K562 (cell line): ENCODE measurements around the gene ZNF891. TPM values are rescaled to one million over a fixed set of nuclear protein-coding genes. Genes with fewer than 3 reads are reported as not detected.
A peak's percentile ranks its signal among the peaks of the same experiment; 100 is the strongest.

Experiments used
- CBX8 ChIP-seq: fragments of 200-600 bp; sonication (generic); IDR thresholded peaks from 2 replicates; pipeline ENCODE4 v1.6.1; 2012; ENCODE audit warnings: borderline replicate concordance, mixed run types, low read depth, mild to moderate bottlenecking, moderate library complexity, mixed read lengths, low read length, control low read depth, inconsistent platforms; ENCODE audit not compliant: poor library complexity, severe bottlenecking; ENCODE audit errors: extremely low read depth
- CREB5 ChIP-seq: fragments of 250-450 bp; sonication (Bioruptor Pico); IDR thresholded peaks from 2 replicates; pipeline ENCODE4 v1.5.0; 2020; ENCODE audit warnings: mild to moderate bottlenecking
- FOXA1 ChIP-seq: fragments of 450-650 bp; IDR thresholded peaks from 2 replicates; pipeline ENCODE4 v1.6.1; 2016; ENCODE audit warnings: mild to moderate bottlenecking, borderline replicate concordance
- FOXA3 ChIP-seq, 2 experiments: fragments of 450-650 bp in 1 of 2; sonication (generic) in 1 of 2; formaldehyde crosslinking; IDR thresholded peaks in 1 of 2; conservative IDR thresholded peaks in 1 of 2; 2 replicates each; pipeline versions ENCODE4 v1.4.0 to v1.8.0; 2020 to 2022; ENCODE audit warnings: mild to moderate bottlenecking in 2 of 2, missing genetic modification reagents in 1 of 2
- KDM1A ChIP-seq, 2 experiments: fragments of 450-650 bp; IDR thresholded peaks; 2 replicates each; pipeline ENCODE4 v1.6.1; 2016; ENCODE audit warnings: mild to moderate bottlenecking in 2 of 2
- NFRKB ChIP-seq: fragments of 450-650 bp; IDR thresholded peaks from 2 replicates; pipeline ENCODE4 v1.6.1; 2016; ENCODE audit warnings: low read depth
- NR1H2 ChIP-seq: sonication (generic); formaldehyde crosslinking; IDR thresholded peaks from 2 replicates; pipeline ENCODE4 v1.4.0; 2020; ENCODE audit warnings: mild to moderate bottlenecking, missing genetic modification reagents
- OTX1 ChIP-seq: fragments of 450-650 bp; formaldehyde crosslinking; IDR thresholded peaks from 2 replicates; pipeline ENCODE4 v1.4.0; 2022; ENCODE audit warnings: mild to moderate bottlenecking
- PCBP2 ChIP-seq: fragments of 200-400 bp; formaldehyde crosslinking; IDR thresholded peaks from 2 replicates; pipeline ENCODE4 v1.6.1; 2018; ENCODE audit warnings: low read length, low read depth, mild to moderate bottlenecking, moderate library complexity; ENCODE audit not compliant: poor library complexity, severe bottlenecking
- POLR2A ChIP-seq: fragments of 450-650 bp; conservative IDR thresholded peaks from 2 replicates; pipeline ENCODE4 v1.6.1; 2016
- SRSF1 ChIP-seq: fragments of 200-400 bp; formaldehyde crosslinking; IDR thresholded peaks from 2 replicates; pipeline ENCODE4 v1.6.1; 2017; ENCODE audit warnings: mild to moderate bottlenecking, low read depth, low read length, moderate library complexity
- U2AF2 ChIP-seq: fragments of 200-400 bp; formaldehyde crosslinking; optimal IDR thresholded peaks from 2 replicates; pipeline ENCODE3; 2017; ENCODE audit warnings: low read depth, mild to moderate bottlenecking, low read length
- ZBTB7A ChIP-seq: IDR thresholded peaks from 2 replicates; pipeline ENCODE4 v1.6.1; 2011; ENCODE audit warnings: low read depth, mild to moderate bottlenecking, low read length, moderate library complexity, borderline replicate concordance; ENCODE audit not compliant: control insufficient read depth
- ZFP36 ChIP-seq: fragments of 150-350 bp; IDR thresholded peaks from 2 replicates; pipeline ENCODE4 v1.6.1; 2018; ENCODE audit warnings: low read length, low read depth; ENCODE audit not compliant: partially characterized antibody
- ZHX1 ChIP-seq: fragments of 150-350 bp; conservative IDR thresholded peaks from 2 replicates; pipeline ENCODE4 v1.6.1; 2014; ENCODE audit warnings: low read length
- ZKSCAN1 ChIP-seq: fragments of 150-350 bp; IDR thresholded peaks from 2 replicates; pipeline ENCODE4 v1.6.1; 2016; ENCODE audit warnings: low read depth, low read length
- ZKSCAN3 ChIP-seq: fragments of 250-450 bp; sonication (Bioruptor Pico); IDR thresholded peaks from 2 replicates; pipeline ENCODE4 v1.4.0; 2020
- ZNF3 ChIP-seq: fragments of 250-450 bp; sonication (Bioruptor Pico); IDR thresholded peaks from 2 replicates; pipeline ENCODE4 v1.5.0; 2021; ENCODE audit warnings: mild to moderate bottlenecking, moderate library complexity
- ZNF561 ChIP-seq: fragments of 450-650 bp; formaldehyde crosslinking; conservative IDR thresholded peaks from 2 replicates; pipeline ENCODE4 v1.4.0; 2020; ENCODE audit warnings: mild to moderate bottlenecking, moderate library complexity
- ZNF717 ChIP-seq: fragments of 250-450 bp; sonication (Bioruptor Pico); IDR thresholded peaks from 2 replicates; pipeline ENCODE4 v1.5.0; 2021
- ZSCAN29 ChIP-seq: fragments of 450-650 bp; IDR thresholded peaks from 2 replicates; pipeline ENCODE4 v1.6.1; 2017
- ZSCAN32 ChIP-seq: fragments of 450-650 bp; formaldehyde crosslinking; IDR thresholded peaks from 2 replicates; pipeline ENCODE4 v1.4.0; 2020; ENCODE audit warnings: mild to moderate bottlenecking, moderate library complexity
- polyA plus RNA-seq, 8 experiments: library from polyadenylated mRNA; depleted of rRNA in 4 of 8; stranded (reverse) in 5 of 8; unstranded in 3 of 8; fragments of >200 nt; fragmentation: Nextera tagmentation in 2 of 8; fragmentation: Illumina TruSeq in 1 of 8; extraction: Ambion mirVana in 2 of 8; extraction: Trizol in 1 of 8; gene quantifications; 2 replicates each; pipeline versions ENCODE4 v1.2.1 to v1.2.3, GENCODE V29; 2011 to 2014; ENCODE audit warnings: inconsistent platforms in 1 of 8, missing spikeins in 1 of 8
- total RNA-seq, 7 experiments: library from RNA; depleted of rRNA in 6 of 7; stranded (reverse); fragments of >200 nt in 6 of 7; fragmentation: Illumina TruSeq in 2 of 7; extraction: Trizol in 2 of 7; gene quantifications; 2 replicates each; pipeline versions ENCODE4 v1.2.1 to v1.2.3, GENCODE V29; 2011 to 2021; ENCODE audit warnings: low replicate concordance in 1 of 7
- TF ChIP-seq, protein P1 (sequence below), 2 experiments: fragments of 450-650 bp; conservative IDR thresholded peaks; 2 replicates each; pipeline ENCODE4 v1.6.1; 2017; ENCODE audit warnings: mild to moderate bottlenecking in 2 of 2, moderate library complexity in 2 of 2

The ZNF891 gene
- total and polyA plus RNA-seq, 9 of the 15 experiments (the other 6 are each of a cell fraction or from before 2014, with no cell fraction given), result 0.41 to 2.0 (median 1.3) TPM

DNA sequence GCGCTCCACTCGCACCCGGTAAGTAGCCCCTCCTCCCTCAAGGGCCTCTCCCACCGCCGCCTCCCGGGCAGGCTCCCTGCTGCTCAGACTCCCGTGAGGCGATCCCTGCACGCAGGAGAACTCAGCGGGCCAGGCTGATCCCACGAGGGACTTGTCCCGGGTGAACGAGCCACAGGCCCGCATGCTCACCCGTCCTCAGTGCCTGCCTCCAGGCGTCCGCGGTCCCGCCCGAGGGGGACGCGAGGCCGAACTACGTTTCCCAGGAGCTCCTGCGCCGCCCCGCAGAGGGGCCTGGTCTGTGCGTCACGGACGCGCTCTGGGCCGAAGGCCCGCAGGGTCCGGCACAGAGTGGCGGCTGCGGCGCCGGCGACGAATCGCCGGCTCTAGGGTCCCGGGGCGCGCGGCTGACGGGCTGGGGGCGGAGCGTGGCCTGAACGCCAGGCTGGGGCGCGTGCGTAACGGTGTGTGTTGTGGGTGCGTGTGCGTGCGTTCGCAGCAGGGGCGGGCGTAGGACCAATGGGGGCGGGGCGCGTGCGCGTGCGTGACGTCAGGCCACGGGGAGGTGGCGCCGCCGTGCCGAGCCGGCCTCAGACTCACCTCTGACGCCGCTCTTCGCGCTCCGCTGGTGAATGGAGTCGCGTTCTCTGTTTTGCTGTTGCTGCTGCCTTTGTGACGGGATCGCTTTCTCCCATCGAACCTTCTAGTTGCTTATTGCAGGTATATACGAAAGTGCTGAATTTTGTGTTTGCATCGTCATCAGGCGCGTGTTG lies at the start of gene ZNF891, which contains the start of gene ZNF10 (continued):
- TF ChIP-seq ZSCAN29 (no peak), FOXA3 (CRISPR knock-in tag; conservative IDR thresholded peaks at IDR 0.05 in 1 of 2, IDR thresholded peaks at IDR 0.05 in 1 of 2) (0 out of 4 replicates have a peak, but pooled peaks of 1 of the 2 experiments have one; percentile 47), ZBTB7A (peak; percentile 91), ZKSCAN1 (peak; percentile 16; the same call in 1 of the 2 replicates), CBX8 (no peak), U2AF2 (no peak), ZHX1 (no peak), POLR2A (peak; percentile 91), KDM1A (IDR thresholded peaks at IDR 0.05) (no peak), NFRKB (no peak; the same call in 1 of the 2 replicates), SRSF1 (no peak), CREB5 (CRISPR knock-in tag) (no peak), ZNF561 (CRISPR knock-in tag) (no peak), NR1H2 (CRISPR knock-in tag) (no peak), ZNF3 (CRISPR knock-in tag) (no peak), ZNF717 (CRISPR knock-in tag) (no peak), ZKSCAN3 (CRISPR knock-in tag) (no peak), OTX1 (no peak), ZFP36 (no peak), FOXA1 (no peak), PCBP2 (no peak), ZSCAN32 (CRISPR knock-in tag) (no peak)
- TF ChIP-seq, protein P1, sequence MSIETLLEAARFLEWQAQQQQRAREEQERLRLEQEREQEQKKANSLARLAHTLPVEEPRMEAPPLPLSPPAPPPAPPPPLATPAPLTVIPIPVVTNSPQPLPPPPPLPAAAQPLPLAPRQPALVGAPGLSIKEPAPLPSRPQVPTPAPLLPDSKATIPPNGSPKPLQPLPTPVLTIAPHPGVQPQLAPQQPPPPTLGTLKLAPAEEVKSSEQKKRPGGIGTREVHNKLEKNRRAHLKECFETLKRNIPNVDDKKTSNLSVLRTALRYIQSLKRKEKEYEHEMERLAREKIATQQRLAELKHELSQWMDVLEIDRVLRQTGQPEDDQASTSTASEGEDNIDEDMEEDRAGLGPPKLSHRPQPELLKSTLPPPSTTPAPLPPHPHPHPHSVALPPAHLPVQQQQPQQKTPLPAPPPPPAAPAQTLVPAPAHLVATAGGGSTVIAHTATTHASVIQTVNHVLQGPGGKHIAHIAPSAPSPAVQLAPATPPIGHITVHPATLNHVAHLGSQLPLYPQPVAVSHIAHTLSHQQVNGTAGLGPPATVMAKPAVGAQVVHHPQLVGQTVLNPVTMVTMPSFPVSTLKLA (conservative IDR thresholded peaks at IDR 0.05), result peak; percentile 85 to 95
